Neural cell (in vitro differentiated cells): Measurements from ENCODE around the gene OR5B2.

Experiments used
- CTCF ChIP-seq: fragments of 450-650 bp; IDR thresholded peaks from 2 replicates; pipeline ENCODE4 v1.5.1; 2014; ENCODE audit warnings: antibody characterized with exemption, mild to moderate bottlenecking, moderate library complexity; ENCODE audit not compliant: poor library complexity, severe bottlenecking
- EP300 ChIP-seq: fragments of 450-650 bp; conservative IDR thresholded peaks from 2 replicates; pipeline ENCODE4 v1.6.1; 2014; ENCODE audit warnings: antibody characterized with exemption, mild to moderate bottlenecking, moderate library complexity; ENCODE audit not compliant: poor library complexity, severe bottlenecking
- EZH2 ChIP-seq: fragments of 200-600, 300-800 bp; shearing (Covaris generic), sonication (generic); IDR thresholded peaks from 2 replicates; pipeline ENCODE4 v1.6.1; 2014; ENCODE audit warnings: antibody characterized with exemption, low read length, borderline replicate concordance, mild to moderate bottlenecking; ENCODE audit not compliant: insufficient read depth, poor library complexity, severe bottlenecking
- MXI1 ChIP-seq: fragments of 450-650 bp; conservative IDR thresholded peaks from 2 replicates; pipeline ENCODE4 v1.6.1; 2014; ENCODE audit warnings: antibody characterized with exemption, mild to moderate bottlenecking; ENCODE audit not compliant: poor library complexity, severe bottlenecking
- POLR2AphosphoS5 ChIP-seq: IDR thresholded peaks from 2 replicates; pipeline ENCODE4 v1.6.1; 2012
- RAD21 ChIP-seq: fragments of 450-650 bp; conservative IDR thresholded peaks from 2 replicates; pipeline ENCODE4 v1.6.1; 2014; ENCODE audit warnings: antibody characterized with exemption, mild to moderate bottlenecking, moderate library complexity
- TAF1 ChIP-seq: IDR thresholded peaks from 2 replicates; pipeline ENCODE4 v1.6.1; 2012; ENCODE audit warnings: low read depth

GRCh38 chr11:58438486-58438885 is 10.6 kb upstream of the OR5B2 start:
- TF ChIP-seq CTCF (no peak), TAF1 (no peak), EZH2 (no peak), EP300 (no peak), RAD21 (no peak), MXI1 (no peak), POLR2AphosphoS5 (no peak)
